Activated CD4-positive, alpha-beta T cell treated with anti-CD3 and anti-CD28 coated beads, Interleukin-2, amount 10 ng/mL, durations not matched to agents 24 days and 14 days (primary cell): ENCODE results near the gene CCDC149. TPM values are rescaled to one million over a fixed set of nuclear protein-coding genes. Genes with fewer than 3 reads are reported as not detected.
A peak's percentile ranks its signal among the peaks of the same experiment; 100 is the strongest.
"Not testable (repeated sequence)": the region's sequence is repeated elsewhere in the genome, so short reads cannot be mapped to it uniquely, and the experiment has no call there.

Experiments used
- DNase-seq: peaks from one replicate; pipeline ENCODE4 v3.0.0; 2022
- H3K27ac Mint-ChIP-seq: one replicate; pipeline ENCODE4 v1.8.0; 2022; ENCODE audit warnings: mild to moderate bottlenecking, mixed read lengths
- H3K27me3 Mint-ChIP-seq: one replicate; pipeline ENCODE4 v1.8.0; 2022; ENCODE audit warnings: mixed read lengths
- H3K36me3 Mint-ChIP-seq: one replicate; pipeline ENCODE4 v1.8.0; 2022; ENCODE audit warnings: low read depth, mild to moderate bottlenecking, mixed read lengths
- H3K4me1 Mint-ChIP-seq: one replicate; pipeline ENCODE4 v1.8.0; 2021; ENCODE audit warnings: mixed read lengths
- H3K4me3 Mint-ChIP-seq: one replicate; pipeline ENCODE4 v1.8.0; 2022; ENCODE audit warnings: mild to moderate bottlenecking, moderate library complexity, mixed read lengths
- H3K9me3 Mint-ChIP-seq: one replicate; pipeline ENCODE4 v1.8.0; 2021; ENCODE audit warnings: mixed read lengths
- intact Hi-C: fragments of 100-400 bp; cut with micrococcal nuclease; formaldehyde crosslinking; loops from one replicate; pipeline ENCODE4 v1.15.1; 2023
- total RNA-seq: library from RNA; stranded (reverse); gene quantifications from 2 replicates; pipeline ENCODE4 v1.2.3, GENCODE V29; 2022

Gene CCDC149
- total RNA-seq, 1 donor from 2014 or later = not detected

DNA sequence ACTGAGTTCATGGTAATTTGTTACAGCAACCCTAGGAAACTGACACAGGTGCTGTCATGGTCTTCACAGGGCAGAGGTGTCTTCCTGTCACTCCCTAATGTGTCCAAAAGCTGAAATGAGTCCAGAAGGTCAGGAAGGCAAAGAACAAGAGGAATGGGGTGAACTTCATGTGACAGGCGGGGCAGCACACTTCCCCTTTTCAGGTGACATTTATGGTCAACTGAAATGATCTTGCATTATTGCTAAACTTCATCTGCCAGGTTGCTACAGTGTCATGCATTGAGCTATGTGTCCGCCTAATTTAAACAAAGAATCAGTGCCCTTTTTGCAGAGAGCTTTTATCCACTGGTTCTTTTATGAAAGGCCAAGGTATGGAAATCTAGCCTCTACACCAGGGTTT lies 15.9 kb upstream of the CCDC149 start:
- DNase-seq = no peak
- no peaks in the 10 kb centered on the region for H3K27me3 Mint-ChIP-seq
- no peaks in the 10 kb centered on the region for H3K4me1 Mint-ChIP-seq
- H3K36me3 Mint-ChIP-seq = no peaks in the 10 kb centered on the region
- no peak overlapping the region for H3K4me3 Mint-ChIP-seq
- peaks cover 3% of the 10 kb centered on the region for H3K9me3 Mint-ChIP-seq
- intact Hi-C loops = no loop called here
- H3K27ac Mint-ChIP-seq = no peak overlapping the region

DNA sequence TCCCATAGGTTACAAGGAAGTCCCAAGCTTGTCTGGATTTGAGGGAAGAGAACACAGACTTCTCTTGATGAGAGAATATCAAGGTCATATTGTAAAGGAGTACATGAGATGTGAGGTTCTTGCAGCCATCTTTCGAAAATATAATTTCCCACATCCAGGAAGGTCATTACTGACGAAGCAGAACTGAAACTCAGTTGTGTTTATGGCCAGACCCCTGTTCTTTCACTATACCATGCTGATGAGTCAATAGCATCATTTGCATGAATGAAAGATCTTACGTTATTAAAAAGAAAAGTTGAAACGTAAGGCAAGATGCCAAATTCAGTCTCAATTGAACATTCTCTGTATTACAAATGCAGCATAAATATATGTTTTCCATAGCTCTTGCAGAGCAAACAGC lies 14.2 kb upstream of the CCDC149 start:
- Mint-ChIP-seq H3K36me3 (no peaks in the 10 kb centered on the region), H3K4me3 (no peak overlapping the region)
- intact Hi-C loops = no loop called here

DNA sequence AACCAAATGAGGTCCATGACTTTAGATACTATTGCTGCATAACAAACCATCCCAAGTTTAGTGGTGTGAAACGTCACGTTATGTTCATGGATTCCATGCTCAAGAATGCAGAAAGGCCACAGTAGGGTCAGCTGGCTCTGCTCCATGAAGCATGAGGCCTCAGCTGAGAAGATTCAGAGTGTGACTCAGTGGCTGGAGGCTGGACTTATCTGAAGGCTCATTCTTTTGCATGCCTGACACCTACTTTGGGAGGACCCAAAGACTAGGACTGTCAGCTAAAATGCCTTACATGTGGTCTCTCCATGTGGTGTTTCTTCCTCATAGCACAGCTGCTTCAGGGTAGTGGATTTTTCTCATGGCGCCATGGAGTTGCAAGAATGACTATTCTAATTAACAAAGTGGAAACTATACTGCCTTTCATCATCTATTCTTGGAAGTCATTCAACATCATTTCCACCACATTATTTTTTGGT lies 11.5 kb upstream of the CCDC149 start:
- no peaks in the 10 kb centered on the region for H3K27me3 Mint-ChIP-seq
- no peak overlapping the region for H3K27ac Mint-ChIP-seq
- intact Hi-C loops = no loop called here
- no peaks in the 10 kb centered on the region for H3K4me1 Mint-ChIP-seq
- no peaks in the 10 kb centered on the region for H3K36me3 Mint-ChIP-seq
- DNase-seq = no peak
- no peak overlapping the region for H3K4me3 Mint-ChIP-seq
- peaks cover 7% of the 10 kb centered on the region for H3K9me3 Mint-ChIP-seq

More for the DNA sequence above, 14.2 kb upstream of the CCDC149 start:
- Mint-ChIP-seq H3K9me3 (peaks cover 7% of the 10 kb centered on the region), H3K27ac (no peak overlapping the region), H3K4me1 (no peaks in the 10 kb centered on the region), H3K27me3 (no peaks in the 10 kb centered on the region)
- DNase-seq = no peak

DNA sequence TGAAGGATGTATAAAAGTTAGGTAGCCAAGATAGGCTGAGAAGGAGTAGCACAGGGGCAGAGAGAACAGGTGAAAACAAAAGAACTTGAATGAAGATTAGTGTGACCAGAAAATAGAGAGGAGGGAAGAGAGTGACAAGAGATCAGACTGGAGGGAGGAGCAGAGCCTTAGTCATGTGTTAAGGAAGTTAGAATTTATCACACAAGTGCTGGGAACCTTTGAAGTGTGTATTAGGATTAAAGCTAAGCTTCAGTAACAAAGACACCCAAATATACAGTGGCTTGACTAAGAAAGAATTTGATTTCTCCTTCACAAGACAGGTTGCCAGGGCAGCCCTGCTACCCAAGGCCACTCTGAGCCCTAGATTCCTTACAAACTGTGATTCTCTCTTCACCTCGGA lies 10.7 kb upstream of the CCDC149 start:
- no peaks in the 10 kb centered on the region for H3K27me3 Mint-ChIP-seq
- H3K36me3 Mint-ChIP-seq = no peaks in the 10 kb centered on the region
- intact Hi-C loops = no loop called here
- H3K4me3 Mint-ChIP-seq = no peak overlapping the region
- peaks cover 7% of the 10 kb centered on the region for H3K9me3 Mint-ChIP-seq
- H3K27ac Mint-ChIP-seq = no peak overlapping the region
- H3K4me1 Mint-ChIP-seq = no peaks in the 10 kb centered on the region
- no peak for DNase-seq

DNA sequence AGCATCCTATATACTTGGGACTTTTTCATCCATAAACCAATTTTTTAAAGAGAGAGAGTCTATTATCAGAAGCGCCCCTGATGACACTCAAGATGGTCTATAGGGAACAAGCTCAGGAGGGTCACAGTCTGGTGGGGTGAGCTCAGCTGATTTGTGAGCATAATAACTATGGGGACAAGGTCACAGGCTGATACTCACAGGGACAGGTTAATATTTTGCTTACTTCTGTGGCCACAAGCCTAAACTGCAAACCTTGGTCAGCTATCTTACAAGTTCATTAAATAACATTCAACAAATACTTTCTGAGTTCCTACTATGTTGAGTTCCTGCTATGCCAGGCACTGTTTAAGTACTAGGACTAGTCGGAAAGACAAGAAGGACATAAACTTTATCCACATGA lies 10.2 kb upstream of the CCDC149 start:
- Mint-ChIP-seq H3K4me1 (no peaks in the 10 kb centered on the region), H3K27me3 (no peaks in the 10 kb centered on the region), H3K4me3 (no peak overlapping the region), H3K36me3 (no peaks in the 10 kb centered on the region), H3K27ac (no peak overlapping the region), H3K9me3 (peaks cover 7% of the 10 kb centered on the region)
- intact Hi-C loops = no loop called here
- no peak for DNase-seq

DNA sequence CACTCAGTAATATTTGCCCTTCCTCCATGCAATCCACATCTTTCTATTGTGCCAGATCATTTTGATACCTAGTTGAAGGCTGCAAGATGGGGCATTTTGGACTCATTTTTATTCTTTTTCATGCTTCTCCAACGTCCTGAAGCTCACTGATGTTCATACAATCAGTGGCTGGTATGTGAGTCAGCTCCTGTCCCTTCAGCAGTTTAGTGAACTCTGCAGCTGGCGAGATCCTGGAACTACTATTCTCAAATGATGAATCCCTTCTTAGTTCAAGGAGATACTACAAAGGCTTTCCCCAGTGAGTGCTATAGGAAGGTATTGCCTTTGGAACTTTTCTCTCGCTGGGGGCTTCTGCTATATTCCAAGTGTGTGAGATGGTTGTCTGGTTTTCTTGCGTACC lies 9.6 kb upstream of the CCDC149 start:
- no peaks in the 10 kb centered on the region for H3K36me3 Mint-ChIP-seq
- no peak overlapping the region for H3K27ac Mint-ChIP-seq
- no peaks in the 10 kb centered on the region for H3K27me3 Mint-ChIP-seq
- no peaks in the 10 kb centered on the region for H3K4me1 Mint-ChIP-seq
- peaks cover 6% of the 10 kb centered on the region for H3K9me3 Mint-ChIP-seq
- intact Hi-C loops = no loop called here
- no peak overlapping the region for H3K4me3 Mint-ChIP-seq
- no peak for DNase-seq

DNA sequence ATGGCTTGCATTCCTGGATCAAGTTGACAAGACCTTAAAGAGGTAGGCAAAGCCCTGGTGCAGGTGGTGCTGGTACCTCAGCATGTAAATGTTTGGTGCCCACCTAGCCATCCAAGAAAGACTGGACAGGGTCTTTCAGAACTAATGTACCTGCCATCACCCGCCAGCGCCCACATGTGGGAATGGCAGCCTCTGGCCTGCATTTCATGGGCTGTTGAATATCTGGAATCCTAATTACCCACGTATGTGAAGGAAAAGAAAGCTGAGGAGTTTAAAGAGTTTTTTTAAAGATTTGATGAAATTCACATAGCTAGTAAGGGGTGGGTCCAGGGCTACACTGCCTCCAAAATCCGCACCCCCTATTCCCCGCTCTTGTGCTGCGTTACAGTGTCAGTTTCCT lies 8.6 kb upstream of the CCDC149 start:
- intact Hi-C loops = no loop called here

DNA sequence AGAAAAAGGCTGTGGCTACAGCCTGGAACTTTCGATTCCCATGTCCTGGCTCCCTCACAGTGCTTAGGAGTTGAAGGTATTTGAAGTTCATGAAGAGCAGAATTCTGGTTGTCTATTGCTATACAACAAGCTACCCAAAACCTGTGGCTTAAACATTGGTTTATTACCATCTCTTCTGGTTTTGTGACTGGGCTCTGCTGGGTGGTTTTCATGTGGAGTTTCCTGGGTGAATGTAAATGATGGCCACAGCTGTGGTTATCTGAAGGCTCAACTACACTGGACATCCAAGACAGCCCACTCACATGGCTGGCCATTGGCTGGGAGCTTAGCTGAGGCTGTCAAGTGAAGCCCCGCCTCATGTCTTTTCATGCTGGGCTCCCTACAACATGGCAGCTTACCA lies 7.2 kb upstream of the CCDC149 start:
- no peaks in the 10 kb centered on the region for H3K27me3 Mint-ChIP-seq
- no peak overlapping the region for H3K27ac Mint-ChIP-seq
- intact Hi-C loops = no loop called here
- DNase-seq = no peak
- H3K36me3 Mint-ChIP-seq = no peaks in the 10 kb centered on the region
- no peak overlapping the region for H3K4me3 Mint-ChIP-seq
- no peaks in the 10 kb centered on the region for H3K4me1 Mint-ChIP-seq
- peaks cover 8% of the 10 kb centered on the region for H3K9me3 Mint-ChIP-seq

More for the DNA sequence above, 8.6 kb upstream of the CCDC149 start:
- no peak overlapping the region for H3K27ac Mint-ChIP-seq
- DNase-seq = no peak
- no peaks in the 10 kb centered on the region for H3K4me1 Mint-ChIP-seq
- H3K36me3 Mint-ChIP-seq = no peaks in the 10 kb centered on the region
- no peak overlapping the region for H3K4me3 Mint-ChIP-seq
- H3K9me3 Mint-ChIP-seq = peaks cover 8% of the 10 kb centered on the region
- H3K27me3 Mint-ChIP-seq = no peaks in the 10 kb centered on the region

DNA sequence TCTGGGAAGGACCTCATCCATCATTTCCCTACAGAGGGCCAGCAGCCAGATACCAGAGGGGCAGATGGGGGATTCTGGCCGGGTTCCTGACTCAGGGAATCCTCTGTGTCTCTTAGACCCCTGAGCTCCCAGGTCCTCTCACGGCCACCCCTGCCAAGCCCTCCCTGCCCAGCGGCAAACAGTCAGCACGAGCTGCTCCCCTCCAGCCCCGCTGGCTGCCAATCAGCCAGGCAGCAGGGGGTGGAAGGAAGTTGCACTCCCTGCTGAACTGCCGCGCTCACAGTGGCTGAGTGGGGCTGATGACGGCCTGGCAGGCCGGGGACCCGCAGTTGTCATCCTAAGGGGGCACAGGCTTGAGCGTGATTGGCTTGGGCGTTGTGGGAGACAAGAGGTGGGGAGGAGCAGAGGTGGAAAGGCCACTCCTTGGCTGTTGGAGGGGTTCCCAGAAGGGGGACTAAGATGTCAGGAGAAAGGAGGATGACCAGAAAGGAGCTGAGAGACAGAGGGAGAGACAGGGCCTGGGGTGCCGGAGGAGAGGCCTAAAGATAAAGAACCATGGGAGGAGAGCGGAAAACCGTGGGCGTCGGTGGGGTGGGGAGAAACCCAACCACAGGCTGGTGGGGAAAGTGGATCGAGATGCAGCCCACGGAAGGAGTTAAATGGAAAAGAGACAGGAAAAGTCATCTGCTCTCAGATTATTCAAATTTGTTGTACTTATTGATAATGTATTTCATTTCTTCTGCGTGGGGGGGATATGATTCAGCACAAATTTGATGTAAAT lies 4.4 kb upstream of the CCDC149 start:
- no peak overlapping the region for H3K4me3 Mint-ChIP-seq
- H3K36me3 Mint-ChIP-seq = no peaks in the 10 kb centered on the region
- H3K27me3 Mint-ChIP-seq = peaks cover 16% of the 10 kb centered on the region
- H3K27ac Mint-ChIP-seq = no peak overlapping the region
- H3K4me1 Mint-ChIP-seq = no peaks in the 10 kb centered on the region
- peaks cover 6% of the 10 kb centered on the region for H3K9me3 Mint-ChIP-seq
- DNase-seq = no peak
- intact Hi-C loops = no loop called here

DNA sequence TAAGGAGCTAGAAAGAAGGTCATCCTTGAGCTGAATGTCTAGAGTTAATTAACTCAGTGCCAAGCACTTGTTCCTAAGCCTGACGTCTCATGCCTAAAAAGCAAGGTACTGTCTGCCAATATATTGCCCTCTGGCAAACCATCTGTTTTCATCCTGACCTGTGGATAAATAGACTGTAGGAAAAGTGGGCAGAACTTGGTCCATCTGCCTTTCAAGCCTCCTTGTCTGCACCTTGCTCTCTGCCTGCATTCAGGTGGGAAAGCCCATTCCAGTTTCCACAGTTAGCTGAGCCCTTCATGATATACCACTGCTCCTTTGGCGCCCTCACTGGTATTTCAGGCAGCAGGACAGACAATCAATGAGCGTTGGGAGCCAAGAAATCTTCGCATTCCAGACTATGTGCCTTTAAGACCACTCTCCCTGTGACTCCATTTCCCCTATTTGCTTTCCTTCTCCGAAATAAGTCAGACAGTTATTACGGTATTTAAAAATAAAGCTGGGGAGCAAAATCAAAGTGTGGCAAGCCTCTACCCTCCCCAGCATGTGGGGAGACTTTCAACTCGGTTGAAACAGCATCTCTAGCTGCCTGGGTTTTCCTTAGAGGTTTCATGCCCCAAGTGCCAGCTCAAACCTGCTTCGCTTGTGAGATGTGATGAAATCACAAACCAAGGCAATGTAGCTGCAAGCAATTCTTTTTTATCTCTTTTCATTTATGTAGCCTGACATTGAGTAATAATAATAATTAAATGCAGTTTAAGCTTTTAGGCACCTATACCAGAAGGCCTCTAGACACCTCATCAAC lies 2.5 kb upstream of the CCDC149 start:
- no peaks in the 10 kb centered on the region for H3K4me1 Mint-ChIP-seq
- no peak overlapping the region for H3K27ac Mint-ChIP-seq
- DNase-seq = no peak
- H3K9me3 Mint-ChIP-seq = peaks cover 4% of the 10 kb centered on the region
- no peaks in the 10 kb centered on the region for H3K36me3 Mint-ChIP-seq
- intact Hi-C loops = no loop called here
- H3K27me3 Mint-ChIP-seq = peaks cover 31% of the 10 kb centered on the region
- no peak overlapping the region for H3K4me3 Mint-ChIP-seq

DNA sequence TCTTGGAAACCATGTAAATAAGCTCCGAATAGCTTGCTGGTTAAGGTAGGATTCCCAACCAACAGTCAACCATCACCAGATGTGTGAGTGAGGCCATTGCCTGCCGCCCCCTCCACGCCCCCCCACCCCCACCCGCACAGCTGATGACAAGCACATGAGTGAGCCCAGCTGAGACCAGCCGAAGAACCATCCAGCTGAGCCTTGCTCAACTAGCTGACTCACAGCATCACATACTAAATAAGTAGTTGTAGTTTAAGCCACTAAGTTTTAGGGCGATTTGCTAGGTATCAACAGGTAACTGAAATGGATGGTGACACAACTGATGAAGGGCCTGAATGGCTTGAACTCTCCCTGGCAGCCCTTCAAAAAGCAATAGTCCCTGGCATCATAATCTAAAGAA lies 1.6 kb upstream of the CCDC149 start:
- no peaks in the 10 kb centered on the region for H3K4me1 Mint-ChIP-seq
- peaks cover 31% of the 10 kb centered on the region for H3K27me3 Mint-ChIP-seq
- DNase-seq = no peak
- no peak overlapping the region for H3K27ac Mint-ChIP-seq
- peaks cover 4% of the 10 kb centered on the region for H3K9me3 Mint-ChIP-seq
- H3K36me3 Mint-ChIP-seq = no peaks in the 10 kb centered on the region
- no peak overlapping the region for H3K4me3 Mint-ChIP-seq
- intact Hi-C loops = no loop called here

DNA sequence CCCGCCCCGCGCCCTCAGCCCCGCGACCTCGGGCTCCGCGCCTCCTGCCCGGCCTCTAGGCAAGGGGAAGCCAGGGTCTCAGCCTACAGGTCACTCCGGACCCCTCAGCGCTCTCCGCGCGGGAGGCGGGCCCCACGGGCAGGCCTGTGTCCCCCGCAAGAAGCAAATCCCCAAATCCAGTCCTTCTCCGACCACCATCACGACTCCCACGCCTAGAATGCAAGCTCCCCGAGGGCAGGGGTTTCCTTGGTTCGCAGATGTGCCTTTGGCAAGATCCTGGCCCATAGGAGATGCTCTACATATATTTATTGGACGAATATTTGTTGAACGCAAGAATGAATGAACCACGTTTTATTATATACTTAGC lies 260 bp upstream of the CCDC149 start:
- peak overlapping the region; percentile 55 for H3K4me3 Mint-ChIP-seq
- intact Hi-C loops = no loop called here
- no peak for DNase-seq

DNA sequence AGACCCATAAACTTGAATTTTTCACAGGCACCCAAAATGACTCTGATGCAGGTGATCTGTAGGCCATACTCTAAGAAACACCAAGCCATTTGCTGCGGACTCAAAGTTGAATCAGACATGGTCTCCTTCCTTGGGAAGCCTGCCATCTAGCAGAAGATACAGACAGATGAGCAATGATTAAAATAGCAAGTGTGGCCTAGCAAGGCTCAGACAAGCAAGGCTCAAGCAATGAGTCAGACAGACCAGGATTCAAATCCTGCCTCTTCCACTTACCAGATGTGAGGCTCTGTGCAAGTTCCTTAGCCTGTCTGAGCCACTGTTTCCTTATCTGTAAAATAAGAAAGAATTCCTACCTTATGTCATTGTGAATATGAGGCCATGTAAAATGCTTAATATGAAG lies 2.3 kb downstream of the CCDC149 start:
- Mint-ChIP-seq H3K9me3 (no peaks in the 10 kb centered on the region), H3K27ac (no peak overlapping the region), H3K27me3 (peaks cover 31% of the 10 kb centered on the region), H3K4me1 (no peaks in the 10 kb centered on the region), H3K36me3 (no peaks in the 10 kb centered on the region), H3K4me3 (no peak overlapping the region)
- intact Hi-C loops = no loop called here
- no peak for DNase-seq

More for the DNA sequence above, 260 bp upstream of the CCDC149 start:
- Mint-ChIP-seq H3K4me1 (no peaks in the 10 kb centered on the region), H3K27ac (no peak overlapping the region), H3K9me3 (peaks cover 4% of the 10 kb centered on the region), H3K27me3 (peaks cover 31% of the 10 kb centered on the region), H3K36me3 (no peaks in the 10 kb centered on the region)

DNA sequence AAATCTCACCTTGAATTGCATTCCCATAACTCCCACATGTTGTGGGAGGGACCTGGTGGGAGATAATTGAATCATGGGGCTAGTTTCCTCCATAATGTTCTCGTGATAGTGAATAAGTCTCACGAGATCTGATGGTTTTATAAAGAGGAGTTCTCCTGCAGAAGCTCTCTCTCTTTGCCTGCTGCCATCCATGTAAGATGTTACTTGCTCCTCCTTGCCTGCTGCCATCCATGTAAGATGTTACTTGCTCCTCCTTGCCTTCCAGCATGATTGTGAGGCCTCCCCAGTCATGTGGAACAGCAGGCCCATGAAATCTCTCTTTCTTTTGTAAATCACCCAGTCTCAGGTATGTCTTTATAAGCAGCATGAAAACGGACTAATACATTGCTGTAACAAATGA lies 3.2 kb downstream of the CCDC149 start:
- H3K4me1 Mint-ChIP-seq, intact Hi-C loops, H3K9me3 Mint-ChIP-seq, H3K27ac Mint-ChIP-seq, H3K4me3 Mint-ChIP-seq, H3K36me3 Mint-ChIP-seq, DNase-seq: not testable (repeated sequence)
- peaks cover 29% of the 10 kb centered on the region for H3K27me3 Mint-ChIP-seq
